ENCODE results near the gene GALNT7.

GRCh38 chr4:173174594-173175012, 6.0 kb downstream of the GALNT7 start:
- TF ChIP-seq ZNF571 (tag by site-specific recombination; IDR thresholded peaks at IDR 0.05) (no peak), ZBTB11 (tag by site-specific recombination; conservative IDR thresholded peaks at IDR 0.05; ENCODE audit: low read depth) (no peak), SP2 (tag by site-specific recombination; IDR thresholded peaks at IDR 0.05) (no peak), YY1 (tag by site-specific recombination; IDR thresholded peaks at IDR 0.05) (no peak), ZNF664 (tag by site-specific recombination; IDR thresholded peaks at IDR 0.05) (no peak), CTCF (tag by site-specific recombination; IDR thresholded peaks at IDR 0.05) (no peak), ZNF549 (tag by site-specific recombination; IDR thresholded peaks at IDR 0.05) (no peak), ELK4 (IDR thresholded peaks at IDR 0.05; ENCODE audit: borderline replicate concordance, low read depth, low read length) (no peak), ZNF501 (tag by site-specific recombination; IDR thresholded peaks at IDR 0.05) (no peak), ZNF37A (tag by site-specific recombination; IDR thresholded peaks at IDR 0.05) (no peak), ZNF768 (tag by site-specific recombination; IDR thresholded peaks at IDR 0.05) (no peak), ZNF155 (tag by site-specific recombination; IDR thresholded peaks at IDR 0.05) (no peak), KLF9 (tag by site-specific recombination; IDR thresholded peaks at IDR 0.05; ENCODE audit: low read depth) (no peak), BCL11B (tag by site-specific recombination; IDR thresholded peaks at IDR 0.05; ENCODE audit: low read depth) (no peak)
